Hepatocyte (in vitro differentiated cells): Measurements from ENCODE around the gene NAMPT. TPM values are rescaled to one million over a fixed set of nuclear protein-coding genes. Genes with fewer than 3 reads are reported as not detected.

Experiments used
- DNase-seq: peaks from one replicate; pipeline ENCODE4 v3.0.0-alpha.2; 2016; ENCODE audit warnings: low spot score
- H2AFZ ChIP-seq: fragments of 200-600 bp; sonication (generic); 2 replicates; pipeline ENCODE4 v1.6.0; 2016; ENCODE audit warnings: antibody characterized with exemption, mild to moderate bottlenecking
- H3K27ac ChIP-seq: fragments of 200-600 bp; sonication (generic); 2 replicates; pipeline ENCODE4 v1.5.1; 2016; ENCODE audit warnings: mild to moderate bottlenecking
- H3K27me3 ChIP-seq: fragments of 200-600 bp; sonication (generic); 2 replicates; pipeline ENCODE4 v1.6.1; 2016
- H3K36me3 ChIP-seq: fragments of 200-600 bp; sonication (generic); replicated peaks from 2 replicates; pipeline ENCODE4 v1.5.1; 2016; ENCODE audit warnings: low read depth; ENCODE audit not compliant: insufficient read depth
- H3K4me1 ChIP-seq: fragments of 200-600 bp; sonication (generic); 2 replicates; pipeline ENCODE4 v1.5.1; 2016; ENCODE audit warnings: mild to moderate bottlenecking, moderate library complexity; ENCODE audit not compliant: insufficient read depth
- H3K4me2 ChIP-seq: fragments of 200-600 bp; sonication (generic); 2 replicates; pipeline ENCODE4 v1.6.0; 2016
- H3K4me3 ChIP-seq: fragments of 200-600 bp; sonication (generic); 2 replicates; pipeline ENCODE4 v1.5.1; 2016; ENCODE audit warnings: mild to moderate bottlenecking
- H3K79me2 ChIP-seq: fragments of 200-600 bp; sonication (generic); 2 replicates; pipeline ENCODE4 v1.6.0; 2017; ENCODE audit warnings: mild to moderate bottlenecking
- H3K9me2 ChIP-seq: fragments of 200-600 bp; sonication (generic); replicated peaks from 2 replicates; pipeline ENCODE4 v1.6.0; 2017; ENCODE audit warnings: mild to moderate bottlenecking; ENCODE audit not compliant: insufficient read depth
- H3K9me3 ChIP-seq: fragments of 200-600 bp; sonication (generic); 2 replicates; pipeline ENCODE4 v1.5.1; 2016; ENCODE audit warnings: low read depth, mild to moderate bottlenecking
- H4K20me1 ChIP-seq: fragments of 200-600 bp; sonication (generic); 2 replicates; pipeline ENCODE4 v1.6.0; 2016; ENCODE audit warnings: mild to moderate bottlenecking; ENCODE audit not compliant: insufficient read depth, poor library complexity, severe bottlenecking
- EZH2 ChIP-seq: fragments of 200-600 bp; sonication (generic); IDR thresholded peaks from 2 replicates; pipeline ENCODE4 v1.6.1; 2016; ENCODE audit warnings: antibody characterized with exemption, mild to moderate bottlenecking, borderline replicate concordance
- EZH2phosphoT487 ChIP-seq: fragments of 200-600 bp; sonication (generic); IDR thresholded peaks from one replicate; pipeline ENCODE4 v1.6.1; 2018; ENCODE audit warnings: antibody characterized with exemption, mild to moderate bottlenecking, low read depth, moderate library complexity; ENCODE audit not compliant: unreplicated experiment, severe bottlenecking
- WGBS: methylation state at CpG from one replicate; pipeline ENCODE4 v1.1.6; 2016; ENCODE audit warnings: low lambda C conversion rate; ENCODE audit errors: missing lambda C conversion rate; 5-methylcytosine and 5-hydroxymethylcytosine counted together
- polyA plus RNA-seq: library from polyadenylated mRNA; unstranded; fragments of >200 nt; fragmentation: Nextera tagmentation; extraction: Ambion mirVana; gene quantifications from 2 replicates; pipeline ENCODE4 v1.2.1, GENCODE V29; 2016
- total RNA-seq: library from RNA; depleted of rRNA; stranded (reverse); fragments of >200 nt; gene quantifications from 2 replicates; pipeline ENCODE4 v1.2.3, GENCODE V29; 2014
- TF ChIP-seq, protein P1 (sequence below): fragments of 200-600 bp; sonication (generic); IDR thresholded peaks from 2 replicates; pipeline ENCODE4 v1.5.1; 2016; ENCODE audit warnings: antibody characterized with exemption, mild to moderate bottlenecking; ENCODE audit not compliant: poor library complexity

Gene NAMPT
- total and polyA plus RNA-seq, 2 experiments from 2014 or later: 71.8 to 299 TPM

DNA sequence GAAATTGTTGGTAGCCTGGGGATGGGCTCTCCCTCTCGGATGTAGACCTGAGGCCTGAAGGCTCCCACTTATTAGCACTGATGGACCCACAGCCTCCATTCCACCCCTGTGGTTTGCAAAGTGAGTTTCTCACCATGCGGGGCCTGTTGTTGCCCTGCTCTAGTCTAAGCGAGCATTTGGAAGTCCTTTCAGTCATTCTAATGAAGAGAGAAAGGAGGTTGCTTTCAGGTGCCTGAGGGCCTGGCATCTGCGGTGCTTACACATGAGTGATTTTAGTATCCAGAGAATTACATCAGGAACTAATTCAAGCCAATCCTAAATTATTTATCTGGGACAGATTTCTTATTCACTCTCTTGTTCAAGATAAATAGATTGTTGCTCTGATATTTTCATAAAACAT, 61.6 kb downstream of the NAMPT start:
- Histone ChIP-seq H3K4me2 (no peak overlapping the region), H3K27ac (no peak overlapping the region), H3K79me2 (no peaks in the 10 kb centered on the region), H3K4me3 (no peak overlapping the region), H3K36me3 (no peaks in the 10 kb centered on the region), H2AFZ (no peak overlapping the region), H3K9me3 (no peaks in the 10 kb centered on the region), H4K20me1 (no peaks in the 10 kb centered on the region), H3K9me2 (no peaks in the 10 kb centered on the region), H3K4me1 (no peaks in the 10 kb centered on the region), H3K27me3 (no peaks in the 10 kb centered on the region)
- 77% methylated on average over 4 of the region's 4 CpGs for WGBS
- TF ChIP-seq EZH2phosphoT487 (no peak), EZH2 (no peak)
- TF ChIP-seq, protein P1, sequence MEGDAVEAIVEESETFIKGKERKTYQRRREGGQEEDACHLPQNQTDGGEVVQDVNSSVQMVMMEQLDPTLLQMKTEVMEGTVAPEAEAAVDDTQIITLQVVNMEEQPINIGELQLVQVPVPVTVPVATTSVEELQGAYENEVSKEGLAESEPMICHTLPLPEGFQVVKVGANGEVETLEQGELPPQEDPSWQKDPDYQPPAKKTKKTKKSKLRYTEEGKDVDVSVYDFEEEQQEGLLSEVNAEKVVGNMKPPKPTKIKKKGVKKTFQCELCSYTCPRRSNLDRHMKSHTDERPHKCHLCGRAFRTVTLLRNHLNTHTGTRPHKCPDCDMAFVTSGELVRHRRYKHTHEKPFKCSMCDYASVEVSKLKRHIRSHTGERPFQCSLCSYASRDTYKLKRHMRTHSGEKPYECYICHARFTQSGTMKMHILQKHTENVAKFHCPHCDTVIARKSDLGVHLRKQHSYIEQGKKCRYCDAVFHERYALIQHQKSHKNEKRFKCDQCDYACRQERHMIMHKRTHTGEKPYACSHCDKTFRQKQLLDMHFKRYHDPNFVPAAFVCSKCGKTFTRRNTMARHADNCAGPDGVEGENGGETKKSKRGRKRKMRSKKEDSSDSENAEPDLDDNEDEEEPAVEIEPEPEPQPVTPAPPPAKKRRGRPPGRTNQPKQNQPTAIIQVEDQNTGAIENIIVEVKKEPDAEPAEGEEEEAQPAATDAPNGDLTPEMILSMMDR: no peak
- DNase-seq: no peak

DNA sequence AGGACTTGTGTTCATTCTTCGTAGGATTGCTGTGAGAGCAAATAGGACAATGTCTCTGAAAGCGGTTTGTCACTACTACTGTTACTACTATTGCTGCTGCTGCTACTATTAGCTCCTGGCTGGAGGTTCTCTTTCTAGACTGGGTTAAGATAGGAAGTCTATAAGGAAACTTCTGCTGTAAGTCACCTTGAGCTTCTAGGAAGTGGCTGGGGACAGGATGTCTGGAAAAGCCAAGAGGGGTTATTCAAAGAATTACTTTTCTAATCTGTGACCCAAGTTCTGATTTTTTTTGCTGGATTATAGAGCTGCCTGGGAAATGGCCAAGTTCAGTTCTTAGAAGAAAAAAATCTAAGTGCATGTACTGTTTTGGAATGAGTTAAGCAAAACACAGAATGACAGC, 62.2 kb downstream of the NAMPT start:
- H2AFZ ChIP-seq: no peak overlapping the region
- no peak overlapping the region for H3K27ac ChIP-seq
- H3K9me3 ChIP-seq: no peaks in the 10 kb centered on the region
- no peaks in the 10 kb centered on the region for H4K20me1 ChIP-seq
- no peak overlapping the region for H3K4me3 ChIP-seq
- H3K79me2 ChIP-seq: no peaks in the 10 kb centered on the region
- H3K27me3 ChIP-seq: no peaks in the 10 kb centered on the region
- no peak overlapping the region for H3K4me2 ChIP-seq
- no peaks in the 10 kb centered on the region for H3K9me2 ChIP-seq
- TF ChIP-seq EZH2 (no peak), EZH2phosphoT487 (no peak)
- TF ChIP-seq, protein P1: no peak
- WGBS: 81% methylated on average over 2 of the region's 2 CpGs
- no peaks in the 10 kb centered on the region for H3K36me3 ChIP-seq
- H3K4me1 ChIP-seq: no peaks in the 10 kb centered on the region
- no peak for DNase-seq

DNA sequence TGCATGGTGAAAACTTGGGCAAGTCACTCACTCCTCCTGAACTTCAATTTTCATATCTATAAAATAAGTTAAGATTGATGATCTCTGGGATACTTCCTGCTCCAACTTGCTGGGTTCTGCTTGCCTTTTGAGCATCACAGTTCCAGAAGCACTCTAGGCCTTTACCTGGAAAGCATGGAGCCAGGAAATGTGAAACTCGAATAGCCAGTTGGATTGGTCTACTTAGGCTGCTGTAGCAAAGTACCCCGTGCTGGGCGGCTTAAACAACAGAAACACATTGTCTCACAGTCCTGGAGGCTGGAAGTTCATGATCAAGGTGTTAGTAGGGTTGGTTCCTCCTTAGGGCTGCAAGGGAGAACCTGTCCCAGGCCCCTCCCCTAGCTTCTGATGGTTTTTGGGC, 64.5 kb downstream of the NAMPT start:
- no peaks in the 10 kb centered on the region for H3K79me2 ChIP-seq
- no peaks in the 10 kb centered on the region for H3K36me3 ChIP-seq
- 89% methylated on average over 3 of the region's 3 CpGs for WGBS
- TF ChIP-seq, protein P1: no peak
- TF ChIP-seq EZH2: no peak
- no peaks in the 10 kb centered on the region for H3K9me2 ChIP-seq
- H3K27ac ChIP-seq: no peak overlapping the region
- no peak for DNase-seq
- no peaks in the 10 kb centered on the region for H3K9me3 ChIP-seq
- no peaks in the 10 kb centered on the region for H4K20me1 ChIP-seq
- no peak overlapping the region for H3K4me2 ChIP-seq
- no peak overlapping the region for H3K4me3 ChIP-seq
- no peak overlapping the region for H2AFZ ChIP-seq
- no peaks in the 10 kb centered on the region for H3K4me1 ChIP-seq
- no peaks in the 10 kb centered on the region for H3K27me3 ChIP-seq

GRCh38 chr7:106219170-106219569, 65.6 kb downstream of the NAMPT start:
- H3K79me2 ChIP-seq: no peaks in the 10 kb centered on the region
- H3K4me2 ChIP-seq: no peak overlapping the region
- no peak overlapping the region for H3K27ac ChIP-seq
- DNase-seq: no peak
- H3K27me3 ChIP-seq: no peaks in the 10 kb centered on the region
- WGBS: 77% methylated on average over 3 of the region's 3 CpGs
- H4K20me1 ChIP-seq: no peaks in the 10 kb centered on the region
- H3K4me3 ChIP-seq: no peak overlapping the region
- TF ChIP-seq, protein P1: no peak
- no peak for TF ChIP-seq EZH2phosphoT487
- TF ChIP-seq EZH2: no peak
- no peaks in the 10 kb centered on the region for H3K9me3 ChIP-seq
- no peaks in the 10 kb centered on the region for H3K9me2 ChIP-seq
- no peaks in the 10 kb centered on the region for H3K4me1 ChIP-seq
- H3K36me3 ChIP-seq: no peaks in the 10 kb centered on the region
- H2AFZ ChIP-seq: no peak overlapping the region
